HG03460 (cell line): ENCODE data around the gene EML1.

ENCODE experiments used
- ATAC-seq: cut with Tn5 transposase; IDR thresholded peaks from one replicate; pipeline ENCODE4 v1.9.1; 2021; ENCODE audit not compliant: unreplicated experiment

EML1 gene

GRCh38 chr14:99793213-99794150 is at the start of gene EML1:
EML1 (plus strand) TSS chr14:99793413; CDS start chr14:99793477, 64 bp downstream.
- ATAC-seq, result peak; percentile 91

- no peak for ATAC-seq
Observed at GRCh38 chr14:99744199-99744872, 48.9 kb upstream of the EML1 start.

- no peak for ATAC-seq
Observed at GRCh38 chr14:99744873-99745224, 48.4 kb upstream of the EML1 start.

GRCh38 chr14:99745307-99745951 is 47.8 kb upstream of the EML1 start:
- ATAC-seq, result no peak

GRCh38 chr14:99747167-99747566 is 46.0 kb upstream of the EML1 start:
- ATAC-seq, result no peak

- no peak for ATAC-seq
Observed at GRCh38 chr14:99747582-99748330, 45.5 kb upstream of the EML1 start.

- ATAC-seq, result no peak
Observed at GRCh38 chr14:99748529-99748928, 44.7 kb upstream of the EML1 start.

GRCh38 chr14:99749142-99749541 is 44.1 kb upstream of the EML1 start:
- no peak for ATAC-seq

- ATAC-seq, result no peak
Observed at GRCh38 chr14:99749763-99750715, 43.2 kb upstream of the EML1 start.

- no peak for ATAC-seq
Observed at GRCh38 chr14:99750746-99751450, 42.3 kb upstream of the EML1 start.

- ATAC-seq, result no peak
Observed at GRCh38 chr14:99751539-99752485, 41.4 kb upstream of the EML1 start.

GRCh38 chr14:99752486-99753121 is 40.6 kb upstream of the EML1 start:
- ATAC-seq, result no peak

GRCh38 chr14:99753225-99754140 is 39.7 kb upstream of the EML1 start:
- ATAC-seq, result no peak

GRCh38 chr14:99754141-99755067 is 38.8 kb upstream of the EML1 start:
- ATAC-seq, result no peak

GRCh38 chr14:99755068-99755405 is 38.2 kb upstream of the EML1 start:
- no peak for ATAC-seq
